ENCODE measurements around the gene DRGX.

- TF ChIP-seq CTCF (IDR thresholded peaks at IDR 0.05) (no peak), ZFX (IDR thresholded peaks at IDR 0.05; ENCODE audit: borderline replicate concordance) (no peak)
Measured at GRCh38 chr10:49347827-49348226, 48.1 kb downstream of the DRGX start.
